SK-N-MC (cell line): ENCODE measurements around the gene SLC27A3.

Experiments
- EZH2 ChIP-seq: fragments of 200-600 bp; sonication (generic); IDR thresholded peaks from one replicate; pipeline ENCODE4 v1.6.1; 2017; ENCODE audit warnings: antibody characterized with exemption
- POLR2AphosphoS5 ChIP-seq: IDR thresholded peaks from 2 replicates; pipeline ENCODE4 v1.6.1; 2012; ENCODE audit warnings: mild to moderate bottlenecking, low read depth, low read length, borderline replicate concordance

GRCh38 chr1:153790313-153790965 is 15.2 kb downstream of the SLC27A3 start:
- TF ChIP-seq POLR2AphosphoS5 (no peak), EZH2 (no peak)
